Effector memory CD8-positive, alpha-beta T cell (primary cell): ENCODE data around the gene PDGFRB.

Source experiments
- ATAC-seq: fragments of 150-1000 bp; cut with Tn5 transposase; replicated peaks from 2 replicates; pipeline ENCODE4 v1.10.0; 2021; ENCODE audit warnings: mild to moderate bottlenecking, moderate library complexity
- DNase-seq, 3 experiments: peaks; one replicate each; pipeline ENCODE4 v3.0.0; 2021
- H3K27ac Mint-ChIP-seq, 2 donors: one replicate each; pipeline ENCODE4 v1.8.0; 2022; ENCODE audit warnings: mild to moderate bottlenecking in 2 of 2, mixed read lengths in 2 of 2, moderate library complexity in 2 of 2
- H3K27me3 Mint-ChIP-seq, 2 donors: one replicate each; pipeline ENCODE4 v1.8.0; 2022; ENCODE audit warnings: mixed read lengths in 2 of 2
- H3K36me3 Mint-ChIP-seq: one replicate; pipeline ENCODE4 v1.8.0; 2022; ENCODE audit warnings: mild to moderate bottlenecking, moderate library complexity, mixed read lengths; ENCODE audit not compliant: insufficient read depth
- H3K4me1 Mint-ChIP-seq, 2 donors: one replicate each; pipeline ENCODE4 v1.8.0; 2022; ENCODE audit warnings: low read depth in 2 of 2, mixed read lengths in 2 of 2
- H3K4me3 Mint-ChIP-seq, 2 donors: one replicate each; pipeline ENCODE4 v1.8.0; 2022; ENCODE audit warnings: mild to moderate bottlenecking in 2 of 2, mixed read lengths in 2 of 2, moderate library complexity in 2 of 2
- H3K9me3 Mint-ChIP-seq, 2 donors: one replicate each; pipeline ENCODE4 v1.8.0; 2022; ENCODE audit warnings: mixed read lengths in 2 of 2

The PDGFRB gene

DNA sequence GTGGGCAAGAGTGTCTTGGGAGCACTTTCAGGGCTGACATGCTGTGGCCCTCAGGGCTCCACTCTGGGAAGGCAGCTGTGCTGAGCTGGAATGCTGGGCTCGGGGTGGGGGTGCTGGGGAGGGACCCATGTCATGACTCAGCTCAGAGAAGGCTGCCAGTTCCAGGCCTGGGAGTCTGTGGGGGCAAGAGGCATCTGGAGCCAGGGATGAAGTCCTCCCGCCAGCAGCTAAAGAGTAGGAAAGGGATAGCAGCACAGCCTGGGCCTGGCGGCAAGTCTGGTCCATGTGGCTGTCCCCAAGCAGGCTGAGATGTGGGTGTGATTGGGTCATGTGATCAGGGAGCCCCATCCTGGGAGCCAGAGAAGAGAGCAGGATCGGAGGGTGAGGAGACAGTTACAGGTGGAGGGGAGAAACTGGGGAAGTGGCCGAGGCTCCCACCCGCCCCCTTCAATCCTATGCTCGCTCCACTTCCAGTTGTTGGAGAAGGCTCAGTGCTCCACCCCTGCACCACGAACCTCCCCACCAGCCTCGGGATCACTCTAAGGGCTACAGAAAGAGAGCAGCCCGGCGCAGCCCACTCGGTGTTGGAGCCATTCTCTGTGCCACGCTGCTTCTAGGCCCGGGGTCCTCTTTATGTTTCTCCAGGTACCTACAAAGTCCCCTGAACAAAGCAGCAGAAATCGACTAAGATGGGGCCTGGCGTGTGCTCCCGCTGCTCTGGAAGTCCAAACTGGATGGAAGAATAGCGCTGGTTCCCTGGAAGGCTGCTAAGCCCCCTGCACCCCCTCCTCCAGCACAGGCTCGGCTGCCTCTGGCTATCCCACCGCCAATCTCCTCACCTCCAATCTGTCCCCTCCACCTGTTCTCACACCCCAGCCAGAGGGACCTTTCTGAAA is 12.0 kb downstream of the PDGFRB start:
- H3K36me3 Mint-ChIP-seq: no peaks in the 10 kb centered on the region
- ATAC-seq (no peak), DNase-seq (no peak)
- H3K4me3 Mint-ChIP-seq: no peak overlapping the region
- peaks cover 0 to 27% of the 10 kb centered on the region in 2 donors for H3K27me3 Mint-ChIP-seq
- H3K4me1 Mint-ChIP-seq: peaks cover 0 to under 1% of the 10 kb centered on the region in 2 donors
- H3K27ac Mint-ChIP-seq: peak overlapping the region; percentile 12 to 65
- no peaks in the 10 kb centered on the region for H3K9me3 Mint-ChIP-seq

DNA sequence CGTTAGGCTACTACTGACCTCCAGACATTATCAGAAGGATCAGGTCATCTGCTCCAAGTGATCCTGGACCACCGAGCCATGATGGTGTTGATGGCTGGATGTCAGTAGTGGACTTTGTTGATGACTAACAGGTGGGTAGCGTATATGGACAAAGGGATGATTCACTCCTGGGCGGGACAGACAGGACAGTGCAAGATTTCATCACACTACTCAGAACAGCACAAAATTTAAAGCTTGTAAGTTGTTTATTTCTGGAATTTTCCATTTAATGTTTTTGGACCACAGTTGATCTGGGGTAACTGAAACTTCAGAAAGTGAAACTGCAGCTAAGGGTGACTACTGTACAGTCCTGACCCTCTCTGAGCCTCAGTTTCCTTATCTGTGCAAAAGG is 12.7 kb downstream of the PDGFRB start:
- H3K27me3 Mint-ChIP-seq: peaks cover 0 to 25% of the 10 kb centered on the region in 2 donors
- H3K36me3 Mint-ChIP-seq: no peaks in the 10 kb centered on the region
- no peaks in the 10 kb centered on the region for H3K9me3 Mint-ChIP-seq
- H3K27ac Mint-ChIP-seq: no peak overlapping the region
- no peaks in the 10 kb centered on the region for H3K4me1 Mint-ChIP-seq
- DNase-seq: no peak
- ATAC-seq: no peak
- H3K4me3 Mint-ChIP-seq: no peak overlapping the region

DNA sequence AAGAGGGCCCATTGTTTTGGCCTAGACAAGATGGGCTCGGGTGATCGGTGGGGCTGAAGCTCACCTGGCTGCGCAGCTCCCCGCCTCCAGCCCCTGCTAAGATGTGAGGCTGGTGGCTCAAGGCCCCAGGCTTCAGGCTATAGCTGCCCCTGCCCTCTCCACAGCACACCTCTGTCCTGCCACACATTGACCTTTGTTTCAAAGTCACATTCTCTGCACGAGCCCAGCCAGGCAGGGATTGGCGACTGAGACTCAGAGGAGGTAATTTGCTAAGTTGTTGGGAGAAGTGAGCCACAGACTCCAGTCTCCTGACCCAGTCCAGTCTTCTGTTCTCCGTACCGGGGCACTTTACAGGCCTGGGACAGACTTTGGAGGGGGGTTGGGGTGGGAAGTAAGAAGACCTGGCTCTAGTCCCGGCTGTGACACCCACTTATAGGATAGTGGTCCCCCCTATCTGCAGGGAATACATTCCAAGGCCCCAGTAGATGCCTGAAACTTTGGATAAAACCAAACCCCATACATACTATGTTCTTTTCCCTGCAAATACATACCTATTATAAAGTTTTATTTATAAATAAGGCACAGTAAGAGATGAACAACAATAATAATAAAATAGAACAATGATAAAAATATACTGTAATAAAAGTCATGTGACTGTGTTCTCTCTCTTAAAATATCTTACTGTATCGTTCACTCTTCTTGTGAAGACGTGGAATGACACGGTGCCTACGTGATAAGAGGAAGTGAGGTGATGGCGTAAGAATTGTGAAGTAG is 13.3 kb downstream of the PDGFRB start:
- no peaks in the 10 kb centered on the region for H3K9me3 Mint-ChIP-seq
- no peaks in the 10 kb centered on the region for H3K4me1 Mint-ChIP-seq
- H3K27me3 Mint-ChIP-seq: peaks cover 0 to 22% of the 10 kb centered on the region in 2 donors
- DNase-seq (no peak), ATAC-seq (no peak)
- no peaks in the 10 kb centered on the region for H3K36me3 Mint-ChIP-seq
- no peak overlapping the region for H3K4me3 Mint-ChIP-seq
- H3K27ac Mint-ChIP-seq: no peak overlapping the region

DNA sequence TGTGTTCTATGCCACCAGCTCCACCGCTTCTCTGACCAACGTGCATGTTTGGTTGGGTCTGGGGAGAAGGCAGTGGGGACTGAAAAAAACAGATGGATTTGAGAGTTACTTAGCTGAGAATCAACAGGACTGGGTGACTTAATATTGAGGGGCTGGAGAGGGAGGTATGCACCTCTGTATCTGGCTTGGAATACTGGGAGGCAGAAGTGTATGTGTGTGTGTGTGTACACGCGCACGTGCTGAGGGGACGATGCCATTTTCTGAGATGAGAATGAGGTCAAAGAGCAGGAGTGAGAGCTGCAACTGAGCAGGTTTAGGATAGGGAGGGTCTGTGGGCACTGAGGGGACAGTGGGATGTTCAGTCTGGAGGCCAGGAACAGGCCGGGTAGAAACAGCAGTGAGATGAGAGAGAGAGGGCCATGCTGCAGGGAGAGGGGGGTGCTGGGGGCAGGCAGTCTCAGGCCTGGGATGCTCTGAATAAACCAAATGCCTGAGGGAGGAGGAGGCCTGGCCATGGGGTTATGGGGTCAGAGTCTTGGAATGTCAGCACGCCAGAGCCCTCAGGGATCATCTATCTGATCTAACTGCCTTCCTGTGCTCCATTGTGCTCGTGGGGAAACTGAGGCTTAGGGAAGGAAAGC is 14.0 kb downstream of the PDGFRB start:
- DNase-seq: no peak
- Mint-ChIP-seq H3K36me3 (no peaks in the 10 kb centered on the region), H3K27me3 (peaks cover 0 to 21% of the 10 kb centered on the region in 2 donors), H3K9me3 (no peaks in the 10 kb centered on the region), H3K27ac (no peak overlapping the region), H3K4me3 (no peak overlapping the region), H3K4me1 (no peaks in the 10 kb centered on the region)
- no peak for ATAC-seq

DNA sequence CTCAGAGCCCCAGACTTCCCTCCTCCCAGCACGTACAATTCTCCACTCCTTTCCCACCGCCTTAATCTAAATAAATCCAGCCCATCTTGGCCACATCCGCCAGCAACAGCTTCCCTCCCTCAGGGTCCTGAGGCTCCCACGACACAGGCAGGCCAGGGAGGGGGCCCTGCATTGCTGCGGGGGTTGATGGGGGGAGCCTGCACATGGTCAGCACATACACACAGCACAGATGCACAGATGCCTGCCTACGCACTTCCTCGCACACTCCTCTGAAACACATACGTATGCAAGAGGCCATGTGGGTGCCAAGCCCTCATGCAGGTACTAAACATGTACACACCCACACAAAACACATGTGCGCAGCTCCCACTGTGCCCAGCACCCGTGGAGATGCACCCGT is 14.8 kb downstream of the PDGFRB start:
- Mint-ChIP-seq H3K27me3 (peaks cover 0 to 12% of the 10 kb centered on the region in 2 donors), H3K36me3 (no peaks in the 10 kb centered on the region), H3K9me3 (no peaks in the 10 kb centered on the region), H3K27ac (peak overlapping the region in 1 of 2 donors; percentile 35), H3K4me3 (no peak overlapping the region), H3K4me1 (no peaks in the 10 kb centered on the region)
- ATAC-seq (no peak), DNase-seq (no peak)

DNA sequence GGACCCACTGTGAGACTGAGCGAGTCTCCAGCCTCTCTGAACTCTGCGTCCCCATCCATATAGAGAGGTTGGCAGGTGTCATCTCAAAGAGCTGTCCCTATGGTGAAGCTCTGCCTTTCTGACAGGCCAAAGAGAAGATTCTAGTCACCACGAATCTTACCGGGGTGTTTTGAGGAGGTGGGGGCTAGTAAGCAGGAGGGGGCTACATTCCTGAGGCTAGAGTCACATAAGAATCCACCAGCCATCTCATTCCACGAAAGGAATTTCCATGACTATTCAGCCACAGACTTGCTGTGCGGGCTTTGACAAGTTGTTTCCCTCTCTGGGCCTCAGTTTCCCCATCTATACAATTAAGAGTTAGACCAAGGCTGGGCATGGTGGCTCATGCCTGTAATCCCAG is 16.3 kb downstream of the PDGFRB start:
- H3K27ac Mint-ChIP-seq: no peak overlapping the region

DNA sequence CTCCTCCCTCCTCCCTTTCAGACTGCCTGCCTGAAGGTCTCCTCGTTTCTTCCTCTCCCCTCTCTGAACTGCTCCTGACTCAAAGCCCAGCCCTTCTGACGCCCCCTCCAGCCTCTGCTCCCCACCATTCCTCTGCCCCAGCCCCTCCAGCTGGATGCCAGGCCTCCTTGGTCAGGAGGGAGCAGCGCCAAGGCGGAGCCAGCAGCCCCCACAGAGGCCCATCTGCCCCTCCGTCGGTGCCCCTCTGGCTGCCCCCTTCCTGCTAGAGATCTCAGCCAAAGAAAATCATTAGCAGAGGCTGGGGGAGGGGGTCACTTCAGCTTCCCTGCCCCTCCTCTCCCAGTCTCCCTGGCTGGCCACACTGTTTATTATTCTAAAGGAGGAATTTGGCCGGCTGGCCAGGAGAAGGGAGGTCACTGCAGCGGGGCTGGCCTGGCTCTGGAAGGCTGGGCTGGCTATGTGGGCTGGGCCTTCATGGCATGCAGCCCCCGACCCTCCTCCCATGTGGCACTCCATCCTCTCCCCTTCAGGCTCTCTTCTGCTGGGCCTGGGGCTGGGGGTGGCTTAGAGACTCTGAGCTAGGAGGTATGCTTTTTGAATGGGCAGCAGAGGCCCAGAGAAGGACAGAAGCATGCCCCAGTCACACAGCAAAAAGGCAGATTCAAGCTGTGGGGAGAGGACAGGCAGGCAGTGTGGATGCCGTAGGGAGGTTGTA is 16.9 kb downstream of the PDGFRB start:
- H3K27me3 Mint-ChIP-seq: peaks cover 0 to 24% of the 10 kb centered on the region in 2 donors
- no peaks in the 10 kb centered on the region for H3K36me3 Mint-ChIP-seq
- no peaks in the 10 kb centered on the region for H3K9me3 Mint-ChIP-seq
- H3K27ac Mint-ChIP-seq: no peak overlapping the region
- DNase-seq: no peak
- no peak for ATAC-seq
- H3K4me3 Mint-ChIP-seq: no peak overlapping the region
- no peaks in the 10 kb centered on the region for H3K4me1 Mint-ChIP-seq

More for the DNA sequence above, 16.3 kb downstream of the PDGFRB start:
- H3K36me3 Mint-ChIP-seq: no peaks in the 10 kb centered on the region
- H3K4me3 Mint-ChIP-seq: no peak overlapping the region
- no peaks in the 10 kb centered on the region for H3K4me1 Mint-ChIP-seq
- H3K27me3 Mint-ChIP-seq: peaks cover 0 to 24% of the 10 kb centered on the region in 2 donors
- no peaks in the 10 kb centered on the region for H3K9me3 Mint-ChIP-seq
- ATAC-seq (no peak), DNase-seq (no peak)

DNA sequence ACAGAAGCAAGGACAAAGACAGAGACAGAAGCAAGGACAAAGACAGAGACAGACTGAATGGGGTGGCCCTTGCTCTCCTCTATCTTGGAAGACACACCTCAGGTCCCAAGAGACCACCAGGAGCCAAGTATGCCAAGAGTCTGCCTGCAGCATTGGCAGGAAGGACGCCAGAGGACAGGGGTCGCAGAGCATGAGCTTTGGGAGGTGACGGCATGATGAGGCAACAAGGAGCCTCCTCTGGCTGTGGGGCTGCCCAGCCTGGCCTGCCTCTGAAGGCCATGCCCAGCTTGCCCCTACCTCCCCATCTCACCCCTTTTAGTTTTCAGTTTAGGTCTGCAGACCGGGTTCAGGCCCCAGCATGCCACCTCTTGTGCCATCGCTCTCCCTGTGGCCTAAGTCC is 17.6 kb downstream of the PDGFRB start:
- Mint-ChIP-seq H3K4me3 (no peak overlapping the region), H3K36me3 (no peaks in the 10 kb centered on the region), H3K4me1 (no peaks in the 10 kb centered on the region), H3K27ac (no peak overlapping the region), H3K27me3 (peaks cover 0 to 31% of the 10 kb centered on the region in 2 donors), H3K9me3 (no peaks in the 10 kb centered on the region)
- ATAC-seq (no peak), DNase-seq (no peak)

DNA sequence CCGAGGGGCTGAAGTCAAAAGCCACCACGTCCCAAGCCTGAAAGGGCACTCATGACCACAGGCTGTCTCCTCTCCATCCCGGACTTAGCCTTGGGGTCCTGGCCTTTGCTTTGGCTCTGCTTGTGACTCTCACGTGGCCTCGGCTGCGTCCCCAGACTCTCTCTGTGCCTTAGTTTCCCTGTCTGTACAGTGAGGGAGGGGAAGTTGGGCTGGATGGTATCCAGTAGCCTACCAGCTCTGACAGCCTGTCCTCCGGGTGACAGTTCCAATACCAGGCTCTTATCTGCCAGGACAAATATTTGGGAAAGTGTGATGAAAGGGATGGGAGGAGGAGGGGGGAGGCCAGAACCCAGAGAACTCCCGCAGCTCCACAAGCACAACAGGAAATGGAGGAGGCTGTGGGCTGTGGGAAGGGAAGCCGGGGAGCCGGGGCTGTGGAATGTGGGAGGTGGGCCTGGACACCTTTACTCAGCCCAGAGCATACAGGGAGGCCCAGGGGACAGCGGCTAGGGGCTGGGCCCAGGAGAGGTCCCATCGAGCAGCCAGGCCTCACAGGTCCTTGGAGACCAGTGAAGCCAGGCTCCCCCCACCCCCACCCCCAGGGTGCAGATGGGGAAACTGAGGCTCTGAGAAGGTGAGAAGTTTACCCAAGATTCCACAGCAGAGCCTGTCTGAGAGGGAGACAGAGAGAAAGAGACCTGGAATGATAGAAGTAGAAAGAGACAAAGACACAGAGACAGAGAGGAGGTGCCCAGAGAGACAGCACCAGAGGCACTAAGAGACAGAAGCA is 18.3 kb downstream of the PDGFRB start:
- no peaks in the 10 kb centered on the region for H3K9me3 Mint-ChIP-seq
- H3K36me3 Mint-ChIP-seq: no peaks in the 10 kb centered on the region
- peaks cover 0 to 35% of the 10 kb centered on the region in 2 donors for H3K27me3 Mint-ChIP-seq
- no peak overlapping the region for H3K4me3 Mint-ChIP-seq
- no peak for ATAC-seq
- H3K27ac Mint-ChIP-seq: no peak overlapping the region
- no peak for DNase-seq
- H3K4me1 Mint-ChIP-seq: no peaks in the 10 kb centered on the region

DNA sequence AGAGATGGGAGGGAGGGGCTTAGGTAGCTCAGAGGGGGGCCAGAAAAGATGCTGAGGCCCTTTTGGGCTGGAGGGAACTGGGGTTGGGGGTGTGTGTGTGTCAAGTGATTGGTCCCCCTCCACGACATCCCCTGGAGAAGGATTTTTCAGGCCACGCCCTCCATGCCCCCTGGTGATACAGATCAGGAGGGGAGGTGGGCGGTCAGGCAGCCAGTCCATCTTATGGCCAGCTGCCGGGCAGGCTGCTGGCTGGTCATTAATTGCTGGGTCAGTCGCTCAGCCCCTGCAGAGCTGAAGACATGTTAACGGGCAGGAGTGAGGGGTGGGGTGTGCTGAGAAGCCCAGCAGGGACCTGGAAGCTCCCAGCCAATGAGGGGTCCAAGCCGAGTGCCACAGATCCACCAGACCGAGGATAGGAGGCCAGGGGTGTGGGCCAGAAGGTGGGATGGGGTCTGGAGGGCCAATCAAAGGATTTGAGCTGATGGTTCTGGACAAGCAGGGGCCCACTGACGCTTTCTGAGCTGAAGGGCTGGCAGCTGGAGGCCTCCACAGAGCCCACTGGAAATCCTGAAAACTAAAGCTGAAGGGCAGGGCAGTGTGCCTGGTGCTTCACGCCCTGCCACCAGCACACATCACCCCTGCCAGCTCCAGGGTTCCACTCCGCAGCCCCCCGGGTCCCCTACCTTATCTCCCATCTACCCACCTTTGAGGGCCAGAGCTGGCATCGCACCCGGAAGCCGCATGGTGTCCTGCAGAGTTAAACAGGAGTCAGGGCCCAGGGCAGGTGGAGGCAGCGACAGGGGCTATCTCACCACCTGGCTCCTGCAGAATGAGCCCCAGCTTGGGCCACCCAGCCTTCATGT is 19.1 kb downstream of the PDGFRB start:
- DNase-seq: no peak
- H3K9me3 Mint-ChIP-seq: no peaks in the 10 kb centered on the region
- no peak overlapping the region for H3K4me3 Mint-ChIP-seq
- H3K36me3 Mint-ChIP-seq: no peaks in the 10 kb centered on the region
- peaks cover 0 to 35% of the 10 kb centered on the region in 2 donors for H3K27me3 Mint-ChIP-seq
- no peaks in the 10 kb centered on the region for H3K4me1 Mint-ChIP-seq
- no peak for ATAC-seq
- H3K27ac Mint-ChIP-seq: no peak overlapping the region

DNA sequence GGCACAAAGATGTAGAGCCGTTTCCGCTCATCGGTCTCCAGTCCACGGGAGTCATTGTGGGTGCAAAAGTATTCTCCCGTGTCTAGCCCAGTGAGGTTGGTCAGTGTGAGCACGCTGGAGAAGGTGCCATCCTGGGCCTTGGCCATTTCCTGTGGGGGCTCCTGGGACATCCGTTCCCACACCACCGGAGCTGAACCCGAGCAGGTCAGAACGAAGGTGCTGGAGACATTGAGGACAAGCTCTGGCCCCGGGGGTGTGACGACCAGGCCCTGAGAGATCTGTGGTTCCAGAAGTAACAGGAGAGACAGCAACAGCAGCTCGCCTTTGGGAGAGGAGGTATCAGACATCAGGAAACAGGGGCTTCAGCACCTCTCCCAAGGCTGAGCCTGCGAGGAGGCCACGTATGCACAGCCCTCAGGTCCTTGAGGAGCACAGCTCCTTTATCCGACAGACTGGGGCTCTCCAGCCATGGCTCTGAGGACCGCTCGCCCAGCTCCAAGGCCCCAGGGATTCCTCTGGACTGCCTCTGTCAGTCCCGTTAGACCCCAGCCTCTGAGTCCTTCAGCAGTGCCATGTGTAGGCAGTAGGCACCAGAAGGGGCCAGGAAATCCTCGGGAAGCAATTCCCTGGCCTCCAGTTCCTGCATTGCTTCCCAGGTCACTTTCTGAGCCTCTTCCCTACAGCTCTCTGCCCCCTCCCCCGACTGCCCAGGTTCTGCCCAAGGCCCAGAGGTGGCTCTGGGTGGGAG is 19.9 kb downstream of the PDGFRB start:
- H3K27ac Mint-ChIP-seq: no peak overlapping the region
- no peak overlapping the region for H3K4me3 Mint-ChIP-seq
- peaks cover 0 to 4% of the 10 kb centered on the region in 2 donors for H3K4me1 Mint-ChIP-seq

More for the DNA sequence above, 19.9 kb downstream of the PDGFRB start:
- Mint-ChIP-seq H3K9me3 (no peaks in the 10 kb centered on the region), H3K36me3 (no peaks in the 10 kb centered on the region), H3K27me3 (peaks cover 0 to 35% of the 10 kb centered on the region in 2 donors)
- DNase-seq (no peak), ATAC-seq (no peak)
